MM.1S (cell line): Measurements from ENCODE around the gene COMP.

ENCODE experiments used
- DNase-seq: peaks from one replicate; pipeline ENCODE4 v3.0.0-alpha.2; 2015
- H2AFZ ChIP-seq: fragments of 300-600 bp; sonication (generic); 2 replicates; pipeline ENCODE4 v1.6.0; 2016; ENCODE audit warnings: antibody characterized with exemption, low read length
- H3F3A ChIP-seq: fragments of 300-600 bp; sonication (generic); 2 replicates; pipeline ENCODE4 v1.6.1; 2016; ENCODE audit warnings: mild to moderate bottlenecking, antibody characterized with exemption, low read length, moderate library complexity, mixed read lengths; ENCODE audit not compliant: insufficient read depth
- H3K27ac ChIP-seq: fragments of 300-600 bp; sonication (generic); 2 replicates; pipeline ENCODE4 v1.5.1; 2016; ENCODE audit warnings: mild to moderate bottlenecking, low read length
- H3K27me3 ChIP-seq: fragments of 300-600 bp; sonication (generic); replicated peaks from 2 replicates; pipeline ENCODE4 v1.6.0; 2016; ENCODE audit warnings: low read length; ENCODE audit not compliant: insufficient read depth
- H3K36me3 ChIP-seq: fragments of 300-600 bp; sonication (generic); replicated peaks from 2 replicates; pipeline ENCODE4 v1.6.1; 2016; ENCODE audit warnings: mild to moderate bottlenecking, low read length, mixed read lengths; ENCODE audit not compliant: insufficient read depth
- H3K4me1 ChIP-seq: fragments of 300-600 bp; sonication (generic); 2 replicates; pipeline ENCODE4 v1.6.1; 2016; ENCODE audit warnings: low read length, mixed read lengths
- H3K4me2 ChIP-seq: fragments of 300-600 bp; sonication (generic); 2 replicates; pipeline ENCODE4 v1.6.0; 2016; ENCODE audit warnings: low read depth, low read length
- H3K4me3 ChIP-seq: fragments of 300-600 bp; sonication (generic); 2 replicates; pipeline ENCODE4 v1.5.1; 2016; ENCODE audit warnings: low read length, mixed read lengths
- H3K79me2 ChIP-seq: fragments of 300-600 bp; sonication (generic); 2 replicates; pipeline ENCODE4 v1.6.1; 2016; ENCODE audit warnings: mixed run types, low read length, mixed read lengths
- H3K9ac ChIP-seq: fragments of 300-600 bp; sonication (generic); 2 replicates; pipeline ENCODE4 v1.6.1; 2016; ENCODE audit warnings: low read length, mixed read lengths
- H3K9me2 ChIP-seq: fragments of 300-600 bp; sonication (generic); replicated peaks from 2 replicates; pipeline ENCODE4 v1.6.1; 2016; ENCODE audit warnings: mild to moderate bottlenecking, low read length, mixed read lengths; ENCODE audit not compliant: insufficient read depth
- H3K9me3 ChIP-seq: fragments of 300-600 bp; sonication (generic); replicated peaks from 2 replicates; pipeline ENCODE4 v1.6.1; 2016; ENCODE audit warnings: mild to moderate bottlenecking, low read length, mixed read lengths; ENCODE audit not compliant: insufficient read depth
- H4K20me1 ChIP-seq: fragments of 300-600 bp; sonication (generic); 2 replicates; pipeline ENCODE4 v1.6.1; 2016; ENCODE audit warnings: mild to moderate bottlenecking, low read length, moderate library complexity, mixed read lengths; ENCODE audit not compliant: insufficient read depth
- EZH2 ChIP-seq: fragments of 300-600 bp; sonication (generic); optimal IDR thresholded peaks from 2 replicates; pipeline ENCODE3; 2017; ENCODE audit warnings: low read depth, mild to moderate bottlenecking, antibody characterized with exemption, low read length, mixed read lengths
- EZH2phosphoT487 ChIP-seq: fragments of 300-600 bp; sonication (generic); IDR thresholded peaks from 2 replicates; pipeline ENCODE4 v1.6.1; 2018; ENCODE audit warnings: antibody characterized with exemption, low read length
- TF ChIP-seq, protein P1 (sequence below): fragments of 300-600 bp; sonication (generic); IDR thresholded peaks from 2 replicates; pipeline ENCODE4 v1.5.1; 2016; ENCODE audit warnings: antibody characterized with exemption, low read length, mixed read lengths

The COMP gene

DNA sequence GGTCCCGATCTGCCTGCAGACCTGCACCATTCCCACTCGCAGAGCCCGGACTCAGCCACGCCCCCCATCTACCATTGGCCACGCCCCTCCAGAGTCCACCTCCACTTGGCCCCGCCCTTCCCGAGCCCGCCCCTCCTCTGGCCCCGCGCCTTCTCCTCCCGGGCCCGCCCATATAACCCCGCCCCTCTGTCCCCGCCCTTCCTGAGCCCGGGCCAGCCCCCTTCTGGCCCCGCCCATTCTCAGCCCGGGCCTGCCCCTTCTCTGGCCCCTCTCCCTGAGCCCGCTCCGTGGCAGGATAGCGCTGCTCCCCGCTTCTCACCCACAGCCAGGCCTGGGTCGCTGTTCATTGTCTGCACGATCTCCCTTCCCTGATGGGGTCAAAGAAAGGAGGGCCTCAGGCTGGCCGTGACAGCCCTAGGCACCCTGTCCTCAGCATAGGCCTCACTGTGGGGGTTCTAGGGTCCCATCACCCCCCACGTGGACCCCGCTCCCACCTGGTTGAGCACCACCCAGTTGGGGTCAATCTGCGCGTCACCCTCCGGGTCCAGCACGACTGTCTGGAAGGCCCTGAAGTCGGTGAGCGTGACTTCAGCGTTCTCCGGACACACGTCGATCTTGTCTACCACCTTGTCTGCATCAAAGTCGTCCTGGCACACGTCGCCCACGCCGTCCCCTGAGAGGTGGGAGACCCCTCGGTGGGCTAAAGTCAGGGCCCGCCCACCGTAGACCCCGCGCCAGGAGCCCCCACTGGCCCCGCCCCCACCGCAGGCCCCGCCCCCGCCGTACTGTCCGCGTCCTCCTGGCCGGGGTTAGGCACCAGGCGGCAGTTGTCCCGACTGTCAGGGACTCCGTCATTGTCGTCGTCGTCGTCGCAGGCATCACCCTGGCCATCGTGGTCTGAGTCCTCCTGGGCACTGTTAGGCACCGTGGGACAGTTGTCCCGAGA, 5.7 kb downstream of the COMP start:
- TF ChIP-seq EZH2 (no peak), EZH2phosphoT487 (no peak)
- TF ChIP-seq, protein P1, sequence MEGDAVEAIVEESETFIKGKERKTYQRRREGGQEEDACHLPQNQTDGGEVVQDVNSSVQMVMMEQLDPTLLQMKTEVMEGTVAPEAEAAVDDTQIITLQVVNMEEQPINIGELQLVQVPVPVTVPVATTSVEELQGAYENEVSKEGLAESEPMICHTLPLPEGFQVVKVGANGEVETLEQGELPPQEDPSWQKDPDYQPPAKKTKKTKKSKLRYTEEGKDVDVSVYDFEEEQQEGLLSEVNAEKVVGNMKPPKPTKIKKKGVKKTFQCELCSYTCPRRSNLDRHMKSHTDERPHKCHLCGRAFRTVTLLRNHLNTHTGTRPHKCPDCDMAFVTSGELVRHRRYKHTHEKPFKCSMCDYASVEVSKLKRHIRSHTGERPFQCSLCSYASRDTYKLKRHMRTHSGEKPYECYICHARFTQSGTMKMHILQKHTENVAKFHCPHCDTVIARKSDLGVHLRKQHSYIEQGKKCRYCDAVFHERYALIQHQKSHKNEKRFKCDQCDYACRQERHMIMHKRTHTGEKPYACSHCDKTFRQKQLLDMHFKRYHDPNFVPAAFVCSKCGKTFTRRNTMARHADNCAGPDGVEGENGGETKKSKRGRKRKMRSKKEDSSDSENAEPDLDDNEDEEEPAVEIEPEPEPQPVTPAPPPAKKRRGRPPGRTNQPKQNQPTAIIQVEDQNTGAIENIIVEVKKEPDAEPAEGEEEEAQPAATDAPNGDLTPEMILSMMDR: no peak
- Histone ChIP-seq H3K4me2 (peak overlapping the region; percentile 45; the same call in 1 of the 2 replicates), H4K20me1 (no peaks in the 10 kb centered on the region), H3K36me3 (no peaks in the 10 kb centered on the region), H3K79me2 (no peaks in the 10 kb centered on the region), H3K9me2 (no peaks in the 10 kb centered on the region), H3K4me1 (no peaks in the 10 kb centered on the region), H3K27ac (no peak overlapping the region), H3K9ac (no peak overlapping the region), H3F3A (no peaks in the 10 kb centered on the region), H3K4me3 (no peak overlapping the region), H3K27me3 (peaks cover 46% of the 10 kb centered on the region), H2AFZ (peak overlapping the region; percentile 45; the same call in 1 of the 2 replicates), H3K9me3 (no peaks in the 10 kb centered on the region)
- peak; percentile 69 for DNase-seq

DNA sequence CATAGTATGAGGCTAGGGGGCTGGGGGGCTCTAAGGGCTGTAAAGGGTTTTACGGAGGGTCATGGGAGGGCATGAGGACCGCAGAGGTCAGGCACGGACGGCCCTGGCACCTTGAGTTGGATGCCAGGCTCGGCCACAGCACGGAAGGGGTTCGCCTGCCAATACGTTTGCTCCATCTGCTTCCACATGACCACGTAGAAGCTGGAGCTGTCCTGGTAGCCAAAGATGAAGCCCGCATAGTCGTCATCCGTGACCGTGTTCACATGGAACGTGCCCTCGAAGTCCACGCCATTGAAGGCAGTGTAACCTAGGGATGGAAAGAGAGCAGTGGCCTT, 6.4 kb downstream of the COMP start:
- peaks cover 46% of the 10 kb centered on the region for H3K27me3 ChIP-seq
- H3K9me3 ChIP-seq: no peaks in the 10 kb centered on the region
- TF ChIP-seq, protein P1: no peak
- no peak for TF ChIP-seq EZH2phosphoT487
- TF ChIP-seq EZH2: no peak
- no peaks in the 10 kb centered on the region for H3K36me3 ChIP-seq
- H3K4me3 ChIP-seq: no peak overlapping the region
- no peak overlapping the region for H2AFZ ChIP-seq
- no peaks in the 10 kb centered on the region for H3K9me2 ChIP-seq
- no peak overlapping the region for H3K27ac ChIP-seq
- H3K9ac ChIP-seq: no peak overlapping the region
- H3F3A ChIP-seq: no peaks in the 10 kb centered on the region
- no peaks in the 10 kb centered on the region for H4K20me1 ChIP-seq
- H3K4me1 ChIP-seq: no peaks in the 10 kb centered on the region
- no peak for DNase-seq
- no peak overlapping the region for H3K4me2 ChIP-seq
- no peaks in the 10 kb centered on the region for H3K79me2 ChIP-seq

DNA sequence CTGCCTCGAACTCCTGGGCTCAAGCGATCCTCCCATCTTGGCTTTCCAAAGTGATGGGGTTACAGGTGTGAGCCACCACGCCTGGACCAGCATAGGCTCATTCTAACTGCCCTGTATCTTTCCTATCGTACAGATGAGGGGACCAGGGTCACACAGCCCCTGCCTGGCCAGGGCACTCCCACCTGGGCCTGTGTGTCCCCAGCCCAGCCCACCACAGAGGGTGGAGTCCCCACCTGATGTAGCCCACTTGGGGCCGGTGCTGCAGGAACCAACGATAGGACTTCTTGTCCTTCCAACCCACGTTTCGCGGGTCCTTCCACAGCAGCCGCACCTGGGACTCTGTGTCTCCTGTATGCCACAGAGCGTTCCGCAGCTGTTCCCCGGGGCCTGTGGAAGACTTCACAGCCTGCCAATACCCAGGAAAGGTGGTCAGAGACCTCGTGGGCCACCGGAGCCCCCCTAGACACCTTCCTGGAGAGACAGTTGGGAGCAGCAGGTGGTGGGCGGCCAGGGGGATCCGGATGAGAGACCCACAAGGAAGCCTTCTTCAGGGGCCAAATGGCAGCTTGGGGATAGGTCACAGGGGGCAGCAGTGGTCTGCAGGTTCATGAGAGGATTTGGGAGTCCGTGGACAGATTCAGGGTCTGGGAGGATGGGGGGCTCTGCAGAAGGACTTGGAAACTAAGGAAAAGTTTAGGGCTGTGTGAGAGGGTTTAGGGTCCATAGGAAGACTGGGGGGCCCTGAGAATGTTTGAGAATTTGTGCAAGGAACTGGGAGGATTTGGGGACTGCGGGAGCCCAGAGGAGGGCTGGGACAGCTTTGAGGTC, 6.9 kb downstream of the COMP start:
- no peaks in the 10 kb centered on the region for H3K36me3 ChIP-seq
- H3K4me2 ChIP-seq: no peak overlapping the region
- H3K27me3 ChIP-seq: peaks cover 42% of the 10 kb centered on the region
- H3K27ac ChIP-seq: no peak overlapping the region
- H3F3A ChIP-seq: no peaks in the 10 kb centered on the region
- no peaks in the 10 kb centered on the region for H3K9me3 ChIP-seq
- H3K4me1 ChIP-seq: no peaks in the 10 kb centered on the region
- no peaks in the 10 kb centered on the region for H3K79me2 ChIP-seq
- no peaks in the 10 kb centered on the region for H4K20me1 ChIP-seq
- H3K9me2 ChIP-seq: no peaks in the 10 kb centered on the region
- TF ChIP-seq, protein P1: no peak
- TF ChIP-seq EZH2phosphoT487: no peak
- TF ChIP-seq EZH2: no peak
- no peak overlapping the region for H3K9ac ChIP-seq
- no peak overlapping the region for H3K4me3 ChIP-seq
- DNase-seq: no peak
- H2AFZ ChIP-seq: no peak overlapping the region
